GM19239 (cell line): ENCODE measurements around the gene SORCS2.

Experiments used
- DNase-seq: peaks from one replicate; pipeline ENCODE4 v3.0.0; 2011; ENCODE audit warnings: low spot score; ENCODE audit not compliant: insufficient read length
- FAIRE-seq: peaks from 2 replicates; lab custom pipeline; 2011; peaks lifted over from hg19 to GRCh38; lab: Jason Lieb, UNC

The SORCS2 gene

DNA sequence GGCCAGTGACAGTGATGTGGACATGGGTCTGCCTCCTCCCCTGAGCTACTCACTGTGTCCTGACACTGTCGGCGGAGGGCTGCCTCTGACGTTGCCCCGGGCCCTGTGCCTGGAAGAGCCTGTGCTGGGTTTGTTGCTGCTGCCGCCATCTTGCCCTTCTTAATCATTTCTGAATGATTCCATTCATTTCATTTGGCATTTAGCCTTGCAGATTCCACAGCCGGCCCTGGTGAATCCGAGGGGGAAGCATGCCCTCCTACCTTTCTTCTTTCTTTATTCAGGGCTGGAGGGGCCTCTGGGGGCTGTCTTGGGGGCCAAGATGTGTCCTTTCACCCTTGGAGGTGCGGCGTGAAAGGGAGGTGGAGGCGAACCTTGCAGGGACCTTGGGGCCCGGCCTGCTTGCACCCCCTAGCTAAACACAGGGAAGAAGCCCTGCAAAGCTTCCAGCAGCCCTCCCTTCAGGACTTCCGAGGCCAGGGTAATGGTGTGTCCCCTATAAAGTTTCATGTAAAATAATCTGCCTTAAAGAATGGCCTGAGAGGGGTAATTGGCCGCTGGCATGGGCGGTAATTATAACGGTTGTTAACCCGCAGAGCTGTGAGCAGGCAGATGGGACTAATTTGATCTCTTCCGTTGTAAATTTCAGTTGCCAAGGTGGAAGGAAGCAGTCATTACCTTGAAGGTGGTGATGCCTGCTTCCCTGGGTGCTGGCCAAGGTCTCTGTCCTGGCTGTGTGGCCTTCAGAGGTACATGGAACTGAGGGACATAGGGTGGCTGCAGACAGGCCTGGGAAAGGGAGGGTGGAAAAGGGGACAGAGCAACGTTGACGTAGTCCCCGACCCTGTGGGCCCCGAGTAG, 150.1 kb downstream of the SORCS2 start:
- no peak for FAIRE-seq
- no peak for DNase-seq

DNA sequence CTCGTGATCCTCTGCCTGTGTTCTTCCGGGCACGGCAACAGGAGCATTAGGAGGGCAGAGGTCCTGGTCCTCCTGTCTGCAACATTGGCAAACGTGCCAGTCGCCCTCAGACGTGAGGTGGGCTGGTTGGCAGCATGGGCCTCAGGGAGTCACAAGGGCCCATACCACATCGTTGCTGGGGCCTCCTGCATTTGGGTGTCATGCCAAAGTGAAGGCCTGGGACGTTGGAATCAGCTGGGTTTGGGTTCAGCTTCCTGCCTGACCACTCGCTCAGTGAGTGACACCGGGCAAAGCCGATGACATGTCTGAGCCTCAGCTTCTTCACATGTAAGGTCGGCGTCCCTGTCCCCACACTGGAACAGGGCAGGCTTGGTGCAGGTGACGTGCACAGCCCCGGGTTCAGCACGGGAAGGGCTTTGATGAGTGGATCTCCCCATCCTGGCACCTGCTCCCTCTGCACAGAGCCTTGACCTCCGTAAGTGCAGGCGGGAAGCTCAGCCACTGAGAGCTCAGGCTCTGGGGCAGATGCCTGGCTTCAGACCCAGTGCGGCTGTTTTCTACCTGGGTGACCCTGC, 150.8 kb downstream of the SORCS2 start:
- no peak for FAIRE-seq
- no peak for DNase-seq

DNA sequence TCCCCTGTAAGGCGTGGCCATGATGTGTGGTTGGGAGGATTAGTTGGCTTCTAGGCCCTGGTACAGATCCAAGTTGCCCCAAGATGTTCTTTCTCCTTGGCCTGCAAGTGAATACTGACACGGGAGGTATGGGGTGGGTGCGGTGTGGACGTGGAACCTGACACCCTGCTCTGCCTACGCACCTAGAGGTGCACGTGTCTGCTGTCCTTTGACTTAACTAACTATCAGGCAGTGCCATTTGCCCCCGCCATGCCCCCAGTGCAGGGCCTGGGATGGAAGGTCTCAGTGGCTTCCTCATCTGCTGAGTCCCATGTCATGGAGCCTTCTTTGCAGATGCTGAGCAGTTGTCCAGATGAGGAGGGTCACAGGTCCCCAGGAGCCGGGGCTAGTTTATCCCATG, 151.6 kb downstream of the SORCS2 start:
- no peak for FAIRE-seq
- no peak for DNase-seq

DNA sequence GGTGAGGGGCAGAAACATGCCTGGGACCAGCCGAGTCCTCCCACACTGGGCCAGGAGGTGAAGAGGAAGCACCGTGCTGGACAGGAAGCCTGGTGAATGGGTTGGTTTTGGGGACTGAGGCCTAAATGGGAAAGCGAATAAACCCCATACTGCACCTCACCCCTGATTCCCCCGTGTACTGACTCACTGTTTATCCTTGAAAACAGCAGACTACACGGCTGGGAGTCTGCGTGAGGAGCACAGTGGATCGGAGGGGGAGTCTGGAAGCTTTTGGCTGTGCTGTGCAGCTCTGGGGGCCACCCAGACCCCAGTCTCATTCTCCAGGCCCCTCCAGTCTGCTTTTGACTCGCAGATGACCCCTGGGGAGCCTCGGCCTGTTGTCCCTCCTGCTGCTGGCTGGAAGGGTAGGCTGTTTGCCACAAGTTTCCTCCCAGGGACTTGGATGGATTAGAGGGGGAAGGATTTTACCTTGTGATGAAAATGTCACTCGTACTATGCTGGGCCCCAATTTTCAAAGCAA, 152.4 kb downstream of the SORCS2 start:
- no peak for DNase-seq
- no peak for FAIRE-seq

DNA sequence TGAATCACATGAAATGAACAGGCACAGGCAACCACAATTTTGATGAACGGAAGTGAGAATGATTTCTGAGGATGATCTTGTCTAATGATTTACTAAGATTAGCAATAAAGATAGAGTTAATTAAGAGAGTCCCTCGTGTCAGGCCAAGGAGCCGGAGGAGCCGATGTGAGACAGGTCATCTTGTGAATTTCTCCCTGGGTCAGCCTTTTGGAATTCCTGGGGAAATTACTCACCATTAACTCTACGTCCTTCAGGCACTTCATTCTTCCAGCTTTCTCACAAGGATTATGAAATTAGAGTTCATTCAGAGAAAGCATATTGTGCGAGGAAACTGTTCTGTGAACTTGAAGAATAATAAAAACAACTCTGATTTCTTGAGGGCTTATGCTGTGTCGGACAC, 155.6 kb downstream of the SORCS2 start:
- FAIRE-seq, result no peak
- no peak for DNase-seq

DNA sequence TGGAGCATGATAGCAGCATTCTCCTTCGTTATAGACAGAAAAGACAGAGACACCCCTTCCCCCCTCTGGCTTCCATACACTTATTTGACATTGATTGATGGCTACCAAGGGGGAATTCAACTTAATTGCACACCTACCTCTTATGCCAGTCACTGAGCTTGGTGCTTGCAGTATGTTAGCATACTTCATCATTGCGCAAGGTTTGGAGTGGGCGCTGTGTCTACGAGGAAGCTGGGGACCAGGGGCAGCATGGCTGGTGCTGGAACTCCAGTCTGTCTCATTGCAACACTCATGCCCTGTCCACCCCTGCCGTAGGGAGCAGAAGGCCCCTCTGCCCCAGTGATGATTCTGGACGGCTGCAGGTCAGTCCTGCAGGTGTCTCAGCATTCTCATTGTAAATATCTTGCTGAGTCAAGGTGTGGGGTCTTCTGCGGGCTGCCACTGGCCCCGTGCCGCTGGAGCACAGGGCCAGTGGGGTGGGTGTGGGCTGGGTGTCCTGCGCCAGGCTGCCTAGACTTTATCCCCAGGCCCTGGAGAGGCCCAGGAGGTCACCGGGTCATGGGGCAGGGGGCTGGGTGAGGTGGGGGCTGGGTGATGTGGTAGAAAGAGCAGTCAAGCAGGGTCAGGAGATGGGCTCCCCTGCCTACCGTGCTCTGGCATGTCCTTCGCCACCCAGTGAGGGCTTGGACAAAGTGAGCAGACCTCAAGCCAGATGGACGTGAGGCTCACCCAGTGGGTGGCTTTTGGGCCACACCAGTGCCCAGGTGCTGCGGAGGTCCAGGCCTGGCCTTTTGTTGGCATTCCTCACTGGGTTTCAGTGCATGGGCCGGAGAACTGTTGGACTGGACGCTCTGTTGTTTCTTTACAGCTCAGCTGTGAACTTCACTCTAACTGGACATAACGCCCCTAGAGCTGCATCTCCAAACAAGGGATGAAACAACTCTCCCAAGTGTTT, 156.9 kb downstream of the SORCS2 start:
- FAIRE-seq, result no peak
- DNase-seq, result no peak

DNA sequence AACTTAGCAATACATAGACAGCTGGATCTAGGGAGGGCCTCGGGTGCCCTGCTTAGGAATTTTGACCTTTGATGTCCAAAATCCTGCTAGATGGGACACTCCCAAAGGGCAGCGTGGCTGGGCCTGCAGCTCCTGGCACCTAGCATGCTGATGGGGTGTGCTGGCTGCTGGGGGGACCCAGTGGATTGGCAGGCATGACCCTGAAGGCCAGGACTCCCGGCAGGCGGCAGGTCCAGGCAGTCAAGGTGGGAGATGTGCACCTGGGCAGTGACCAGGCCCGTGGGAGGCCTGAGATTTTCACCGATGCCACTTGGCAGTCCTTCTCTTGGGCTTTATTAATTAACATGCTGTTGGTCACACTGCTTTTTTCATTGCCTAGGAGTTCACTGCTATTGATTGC, 158.1 kb downstream of the SORCS2 start:
- no peak for FAIRE-seq
- DNase-seq, result no peak

DNA sequence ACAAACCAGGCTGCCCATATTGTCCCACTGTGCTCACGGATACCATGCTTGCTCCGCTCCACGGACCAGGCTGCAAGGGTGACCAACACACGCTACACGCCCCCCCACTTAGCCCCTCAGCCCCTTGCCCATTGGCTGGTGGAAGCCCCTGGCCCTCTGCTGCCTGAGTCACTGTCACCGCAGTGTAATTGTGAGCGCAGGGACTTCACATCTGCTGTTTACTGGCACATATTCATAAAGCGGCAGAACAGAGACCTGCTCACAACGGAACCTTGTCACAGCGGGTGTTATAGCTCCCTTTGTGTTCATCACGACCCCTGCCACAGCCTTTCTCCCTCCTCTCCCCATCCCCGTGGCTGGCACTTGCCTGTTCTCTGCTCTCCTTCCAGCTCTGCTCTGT, 158.7 kb downstream of the SORCS2 start:
- FAIRE-seq, result no peak

DNA sequence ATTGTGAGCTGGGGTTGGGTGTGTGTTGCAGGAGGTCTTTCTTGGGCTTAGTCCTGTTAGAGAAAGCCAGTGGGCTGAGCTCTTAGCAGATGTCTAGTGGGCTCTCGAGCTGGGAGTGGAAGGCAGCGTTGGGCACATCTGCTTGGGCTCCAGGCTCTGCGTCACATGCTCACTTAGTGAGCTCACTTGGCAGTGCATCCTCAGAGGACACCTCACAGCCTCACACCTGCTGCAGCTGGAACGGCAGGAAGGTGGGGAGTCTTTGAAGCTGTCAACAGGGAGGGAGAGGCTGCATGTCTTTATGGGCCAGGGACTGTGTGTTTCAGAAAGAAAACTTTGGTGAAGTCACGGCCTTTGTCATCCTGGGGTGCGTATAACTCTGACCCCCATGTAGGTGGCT, 160.1 kb downstream of the SORCS2 start:
- DNase-seq, result no peak
- no peak for FAIRE-seq

More for the DNA sequence above, 158.7 kb downstream of the SORCS2 start:
- DNase-seq, result no peak

DNA sequence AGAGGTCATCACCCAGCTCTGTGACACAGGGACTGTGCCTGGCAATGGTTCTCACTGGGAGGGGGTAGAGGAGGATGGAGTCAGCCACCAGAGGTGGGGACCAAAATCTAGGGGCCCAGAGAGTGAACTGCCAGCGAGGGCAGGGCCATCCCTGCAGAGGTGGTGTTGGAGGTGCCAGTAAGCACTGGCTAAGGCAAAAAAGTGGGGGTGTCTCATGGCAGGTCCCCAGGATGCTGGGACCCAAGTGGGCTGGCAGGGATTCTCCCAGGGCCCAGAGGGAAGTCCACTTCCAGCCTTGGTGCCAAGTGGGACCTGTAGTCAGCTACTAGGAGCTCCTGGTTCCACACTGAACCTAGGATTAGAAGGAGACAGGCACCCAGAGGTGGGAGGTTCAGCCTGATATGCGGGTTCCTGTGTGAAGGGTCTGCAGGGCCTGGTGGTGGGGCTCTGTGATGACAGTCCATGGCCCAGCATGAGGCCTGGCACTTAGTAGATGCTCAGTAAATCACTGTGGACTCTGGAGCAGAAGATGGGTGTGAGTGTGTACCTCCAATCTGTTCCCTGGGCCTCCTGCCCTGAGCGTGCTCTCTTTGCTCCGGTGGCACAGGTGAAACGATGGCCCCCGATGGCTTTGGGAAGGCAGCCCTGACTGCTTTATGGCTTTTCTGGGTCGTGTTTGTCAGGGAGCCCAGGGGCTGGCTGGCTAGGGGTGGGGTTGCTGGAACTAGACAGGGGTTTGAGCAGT, 160.9 kb downstream of the SORCS2 start:
- DNase-seq (no peak), FAIRE-seq (no peak)

DNA sequence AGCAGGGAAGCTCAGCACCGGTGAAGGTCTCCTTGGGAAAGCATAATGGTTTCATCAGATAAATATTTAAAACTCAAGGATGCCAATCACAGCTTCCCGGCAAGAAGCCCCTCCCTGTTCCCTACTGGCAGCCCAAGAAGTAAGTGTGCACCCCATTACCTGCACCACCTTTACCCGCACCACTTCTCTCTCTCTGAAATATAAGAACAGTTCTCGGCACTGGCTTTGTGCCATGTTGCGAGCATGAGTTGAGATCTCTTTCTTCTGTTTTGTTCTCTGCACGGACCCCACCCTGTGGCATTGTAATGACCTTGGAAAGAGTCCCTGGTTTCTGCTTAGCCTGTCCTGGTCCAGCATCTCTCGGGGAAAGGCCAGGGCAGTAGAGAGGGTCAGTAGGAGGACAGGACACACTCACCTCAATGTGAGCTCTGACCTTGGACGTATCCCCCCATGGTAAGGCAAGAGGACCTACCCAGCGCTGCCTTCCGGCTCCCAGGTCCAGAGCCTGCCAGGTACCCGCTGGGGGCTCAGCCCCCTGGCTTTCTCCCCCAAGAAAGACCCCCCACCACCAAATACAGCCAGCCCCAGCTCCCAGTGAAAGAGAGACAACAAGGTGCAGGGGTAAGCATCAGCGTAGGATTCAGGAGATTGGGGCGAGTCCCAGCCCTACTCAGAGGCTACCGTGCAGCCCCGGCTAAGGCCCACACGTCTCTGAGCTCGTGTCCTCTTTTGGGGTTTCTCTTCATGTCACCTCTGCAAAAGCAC, 161.7 kb downstream of the SORCS2 start:
- FAIRE-seq (no peak), DNase-seq (no peak)

DNA sequence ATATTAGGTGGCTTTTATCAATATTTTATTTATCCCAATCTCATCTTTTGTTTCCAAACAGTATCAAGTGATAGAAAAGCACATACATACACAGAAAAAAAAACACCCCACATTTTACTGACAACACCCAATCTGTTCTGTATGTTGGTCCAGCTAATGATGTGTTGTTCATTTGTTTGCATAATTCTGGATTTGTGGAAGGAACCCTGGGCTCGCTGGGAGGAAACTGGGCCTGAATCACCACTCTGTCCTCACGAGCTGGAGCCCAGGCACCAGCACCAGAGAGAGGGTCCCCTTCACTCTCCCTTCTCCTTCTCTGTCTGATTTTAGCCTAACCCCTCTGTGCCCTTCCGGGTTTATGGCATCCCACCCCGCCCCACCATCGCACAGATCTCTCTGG, 162.6 kb downstream of the SORCS2 start:
- no peak for DNase-seq
- no peak for FAIRE-seq

DNA sequence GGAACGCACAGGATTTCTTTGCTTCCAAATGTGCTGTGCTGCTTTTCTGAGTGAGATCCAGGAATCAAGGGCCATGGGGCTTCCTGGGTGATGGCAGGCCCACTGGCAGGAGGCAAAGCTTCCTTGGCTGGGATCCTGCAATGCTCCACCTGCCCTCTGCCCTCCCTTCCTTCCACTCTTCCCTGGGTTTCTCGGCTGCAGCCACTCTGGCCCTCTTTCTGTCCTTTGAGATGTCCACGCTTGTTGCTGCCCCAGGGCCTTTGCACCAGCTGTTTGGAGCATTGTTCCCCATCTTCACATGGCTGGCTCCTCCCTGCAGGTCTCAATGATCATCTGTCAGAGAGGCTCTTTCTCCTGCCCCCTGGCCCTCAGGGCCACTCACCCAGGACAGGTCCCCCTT, 163.5 kb downstream of the SORCS2 start:
- DNase-seq (no peak), FAIRE-seq (no peak)

DNA sequence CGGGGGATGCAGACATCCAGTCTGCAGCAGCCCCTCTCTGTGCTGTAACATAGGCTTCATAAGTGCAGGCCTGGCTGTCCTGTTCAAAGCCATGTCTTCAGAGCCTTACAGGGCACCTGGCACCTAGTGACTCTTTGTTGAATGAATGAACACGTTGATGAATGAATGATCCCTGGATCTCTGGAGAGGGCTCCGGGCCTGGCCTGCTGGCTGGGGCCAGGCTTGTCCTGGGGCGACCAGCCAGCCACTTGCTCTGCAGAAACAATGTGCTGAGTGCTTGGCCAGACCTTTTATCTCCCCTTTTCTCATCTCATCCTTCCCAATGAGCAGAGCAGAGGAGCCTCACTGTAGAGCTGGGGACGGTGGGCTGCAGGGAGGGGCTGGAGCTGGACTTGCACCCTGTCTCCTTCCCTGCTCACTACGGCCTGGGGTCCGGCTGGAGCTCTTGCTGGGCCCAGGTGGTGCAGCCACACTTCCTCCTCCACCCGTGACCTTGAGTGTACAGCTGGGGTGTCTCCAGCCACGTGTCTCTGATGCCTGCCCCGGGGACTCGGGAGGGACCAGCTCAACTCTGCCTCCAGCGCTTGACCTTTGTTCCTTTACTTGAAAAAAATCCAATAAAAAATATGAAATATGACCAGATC, 164.5 kb downstream of the SORCS2 start:
- FAIRE-seq (no peak), DNase-seq (no peak)

DNA sequence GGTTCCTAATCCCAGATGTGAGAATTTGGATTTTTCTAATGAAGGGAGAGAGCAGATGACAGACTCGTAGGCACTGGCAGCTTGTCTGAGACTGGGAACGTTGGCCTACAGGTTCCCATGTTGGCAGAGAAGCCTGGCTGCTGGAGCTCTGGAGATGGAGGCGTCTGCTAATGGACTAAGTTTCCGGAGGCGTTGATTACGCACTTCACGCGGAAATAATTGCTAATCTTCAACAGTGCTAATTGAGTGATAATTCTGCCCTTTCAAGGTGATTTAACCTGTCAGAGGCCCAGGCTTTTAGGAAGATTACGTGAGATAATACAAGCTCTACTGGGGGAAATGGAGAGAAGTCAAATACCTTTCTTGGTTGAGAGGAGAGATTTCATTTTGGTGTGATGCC, 165.0 kb downstream of the SORCS2 start:
- no peak for FAIRE-seq
- DNase-seq, result no peak

DNA sequence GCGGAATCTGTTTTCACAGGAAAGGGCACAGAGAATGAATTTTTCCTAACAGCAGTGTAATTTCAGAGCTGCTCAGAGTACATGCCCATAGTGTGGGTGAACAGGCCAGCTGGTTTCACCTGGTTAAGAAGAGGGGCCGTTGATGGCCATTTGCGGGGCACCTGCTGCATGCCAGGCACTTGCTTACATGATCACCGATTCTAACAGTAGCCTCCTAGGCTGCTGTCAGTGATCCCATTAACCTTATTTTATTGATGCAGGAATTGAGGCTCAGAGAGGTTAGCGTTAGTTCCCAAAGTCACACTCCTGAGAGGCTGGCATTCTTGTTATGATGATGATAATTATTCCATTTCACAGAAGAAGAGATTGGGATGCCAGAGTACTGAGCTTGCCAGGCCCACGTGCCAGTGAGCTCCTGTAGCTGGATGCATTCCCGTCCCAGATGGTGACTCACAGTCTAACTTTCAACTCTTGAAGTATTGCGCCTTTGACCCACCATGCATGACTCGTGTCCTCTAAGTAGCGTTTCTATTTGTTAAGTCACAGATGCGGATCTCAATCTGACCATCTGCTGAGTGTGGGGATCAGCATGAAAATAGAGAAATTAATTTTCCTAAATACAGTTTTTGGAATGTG, 165.9 kb downstream of the SORCS2 start:
- no peak for DNase-seq
- FAIRE-seq, result no peak

DNA sequence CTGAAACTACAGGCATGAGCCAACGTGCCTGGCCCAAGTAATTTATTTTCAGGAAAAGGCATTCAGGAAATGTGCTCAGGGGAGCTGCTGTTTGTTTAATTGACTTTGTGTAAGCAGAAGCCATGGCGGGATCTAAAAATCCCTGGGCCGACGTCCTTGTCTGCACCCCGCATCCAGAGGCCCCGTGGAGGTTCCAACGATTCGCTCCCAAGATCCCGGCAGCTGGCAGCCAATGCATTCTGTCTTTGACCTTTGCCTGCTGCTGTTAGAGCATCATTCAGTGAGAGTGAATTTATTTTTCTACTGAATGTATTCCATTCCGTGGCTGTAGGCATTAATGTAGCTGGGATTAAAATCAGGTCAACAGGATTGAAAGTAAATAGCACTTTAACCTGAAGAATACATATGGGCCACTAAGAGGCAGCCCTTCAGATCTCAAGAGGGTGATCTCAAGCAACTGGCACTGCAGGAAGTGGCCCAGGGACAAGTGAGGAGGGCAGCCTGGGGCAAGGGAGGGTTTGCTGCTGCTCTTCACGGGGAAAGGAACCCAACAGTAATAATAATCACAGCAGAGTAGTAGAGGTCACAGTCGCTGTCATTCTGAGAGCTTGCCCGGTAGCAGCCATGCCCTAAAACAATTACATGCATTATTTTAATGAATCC, 167.2 kb downstream of the SORCS2 start:
- FAIRE-seq, result no peak

DNA sequence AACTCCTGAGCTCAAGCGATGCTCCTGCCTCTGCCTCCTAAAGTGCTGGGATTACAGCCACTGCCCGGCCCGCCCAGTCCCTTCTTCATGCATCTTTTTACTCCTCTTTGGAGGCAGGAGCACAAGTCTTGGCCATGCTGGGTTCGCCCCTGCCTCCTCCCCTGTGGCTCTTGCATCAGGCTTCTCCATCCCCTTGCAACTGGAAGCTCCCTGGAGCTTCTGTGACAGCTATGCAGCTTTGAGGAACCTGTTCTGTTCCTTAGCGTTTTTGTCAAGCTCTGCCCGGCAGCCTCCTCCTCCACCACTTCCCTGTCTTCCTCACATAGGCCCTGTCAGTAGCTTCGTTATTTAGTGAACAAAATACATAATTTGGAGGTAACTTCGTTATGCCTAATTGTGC, 168.5 kb downstream of the SORCS2 start:
- DNase-seq (no peak), FAIRE-seq (no peak)

More for the DNA sequence above, 167.2 kb downstream of the SORCS2 start:
- no peak for DNase-seq
